Smooth muscle cell (in vitro differentiated cells): ENCODE results near the gene EEFSEC. TPM values are rescaled to one million over a fixed set of nuclear protein-coding genes. Genes with fewer than 3 reads are reported as not detected.

ENCODE experiments used
- DNase-seq: peaks from one replicate; lab custom pipeline; 2025; ENCODE audit not compliant: unreplicated experiment; lab: John Stamatoyannopoulos, UW
- H2AFZ ChIP-seq: fragments of 200-600 bp; sonication (generic); 2 replicates; pipeline ENCODE4 v1.6.0; 2016; ENCODE audit warnings: antibody characterized with exemption, low read depth, mild to moderate bottlenecking
- H3F3A ChIP-seq: fragments of 200-600 bp; sonication (generic); 2 replicates; pipeline ENCODE4 v1.6.0; 2017; ENCODE audit warnings: antibody characterized with exemption, low read depth
- H3K27ac ChIP-seq: fragments of 200-600 bp; sonication (generic); 2 replicates; pipeline ENCODE4 v1.5.1; 2016; ENCODE audit warnings: low read depth, mild to moderate bottlenecking
- H3K27me3 ChIP-seq: fragments of 200-600 bp; sonication (generic); 2 replicates; pipeline ENCODE4 v1.6.1; 2016; ENCODE audit warnings: low read depth, mild to moderate bottlenecking
- H3K36me3 ChIP-seq: fragments of 200-600 bp; sonication (generic); 2 replicates; pipeline ENCODE4 v1.5.1; 2016; ENCODE audit warnings: low read depth
- H3K4me1 ChIP-seq: fragments of 200-600 bp; sonication (generic); 2 replicates; pipeline ENCODE4 v1.5.1; 2016; ENCODE audit warnings: low read depth
- H3K4me2 ChIP-seq: fragments of 200-600 bp; sonication (generic); 2 replicates; pipeline ENCODE4 v1.6.0; 2016; ENCODE audit warnings: mild to moderate bottlenecking
- H3K4me3 ChIP-seq: fragments of 200-600 bp; sonication (generic); 2 replicates; pipeline ENCODE4 v1.5.1; 2016; ENCODE audit warnings: mild to moderate bottlenecking
- H3K79me2 ChIP-seq: fragments of 200-600 bp; sonication (generic); 2 replicates; pipeline ENCODE4 v1.6.0; 2016; ENCODE audit warnings: low read depth, mild to moderate bottlenecking
- H3K9ac ChIP-seq: fragments of 200-600 bp; sonication (generic); 2 replicates; pipeline ENCODE4 v1.6.0; 2016; ENCODE audit warnings: low read depth
- H3K9me3 ChIP-seq: fragments of 200-600 bp; sonication (generic); replicated peaks from 2 replicates; pipeline ENCODE4 v1.5.1; 2016; ENCODE audit warnings: low read depth
- H4K20me1 ChIP-seq: fragments of 200-600 bp; sonication (generic); 2 replicates; pipeline ENCODE4 v1.6.0; 2016; ENCODE audit warnings: low read depth
- WGBS: methylation state at CpG from one replicate; pipeline ENCODE4 v1.1.7; 2016; ENCODE audit warnings: low lambda C conversion rate; 5-methylcytosine and 5-hydroxymethylcytosine counted together
- polyA plus RNA-seq: library from polyadenylated mRNA; unstranded; fragments of >200 nt; fragmentation: Nextera tagmentation; extraction: Ambion mirVana; gene quantifications from 2 replicates; pipeline ENCODE4 v1.2.1, GENCODE V29; 2016
- total RNA-seq: library from RNA; depleted of rRNA; stranded (reverse); fragments of >200 nt; gene quantifications from 2 replicates; pipeline ENCODE4 v1.2.3, GENCODE V29; 2014
- TF ChIP-seq, protein P1 (sequence below): fragments of 200-600 bp; sonication (generic); IDR thresholded peaks from 2 replicates; pipeline ENCODE4 v1.5.1; 2017; ENCODE audit warnings: borderline replicate concordance, mild to moderate bottlenecking, antibody characterized with exemption; ENCODE audit not compliant: insufficient read depth, poor library complexity, severe bottlenecking

The EEFSEC gene
- total and polyA plus RNA-seq, 2 experiments from 2014 or later, result 12.4 to 17.1 TPM

DNA sequence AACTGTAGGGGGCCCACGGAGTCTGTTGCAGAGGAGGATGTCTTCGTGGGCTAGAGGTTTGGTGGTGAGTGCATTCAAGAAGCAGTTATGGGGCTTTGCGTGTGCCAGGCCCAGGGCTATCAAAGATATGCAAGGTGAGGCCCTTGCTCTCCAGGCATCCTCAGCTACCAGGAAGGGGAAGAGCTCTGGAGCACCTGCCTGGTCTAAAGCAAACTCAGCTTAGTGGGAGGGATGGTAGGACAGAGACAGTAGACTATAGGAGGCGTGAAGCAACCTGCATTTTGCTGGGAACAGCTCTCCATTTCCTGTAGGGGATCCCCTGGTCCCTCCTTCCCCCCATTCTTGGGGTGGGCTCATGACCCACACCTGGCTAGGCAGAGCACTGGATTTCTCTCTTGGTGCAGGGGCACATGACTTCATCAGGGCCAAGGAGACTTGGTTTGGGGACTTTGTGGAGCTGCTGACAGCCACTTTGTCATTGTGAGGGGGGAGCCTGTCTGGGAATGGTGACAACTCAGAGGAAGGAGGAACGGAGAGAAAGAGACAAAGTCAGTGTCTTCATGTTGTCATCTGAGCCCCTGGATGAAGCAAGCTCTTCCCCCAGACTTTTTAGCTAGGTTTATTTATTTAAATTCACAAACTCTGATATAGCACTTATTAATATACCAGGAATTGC lies 8.6 kb upstream of the EEFSEC start:
- H3K9ac ChIP-seq, result no peak overlapping the region
- WGBS, result 78% methylated on average over 5 of the region's 5 CpGs

DNA sequence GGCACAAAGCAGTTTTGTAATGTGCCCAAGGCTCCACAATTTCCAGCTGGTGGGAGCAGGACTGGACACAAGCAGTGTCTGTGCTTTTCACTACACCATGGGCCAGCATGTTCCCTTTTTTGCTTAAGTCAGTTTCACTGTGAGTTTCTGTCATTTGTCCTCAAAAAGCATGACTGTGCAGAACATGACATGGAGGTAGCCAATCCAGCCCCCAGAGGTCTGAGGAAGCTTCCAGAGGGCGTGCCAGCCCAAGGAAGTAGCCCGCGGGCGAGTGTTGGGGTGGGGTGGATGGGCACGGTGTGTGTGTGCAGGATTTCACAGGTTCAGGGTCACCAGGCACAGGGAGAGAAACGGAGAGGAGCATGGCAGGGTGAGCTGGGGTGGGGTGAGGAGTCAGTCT lies 8.0 kb upstream of the EEFSEC start:
- no peak overlapping the region for H3K4me3 ChIP-seq
- TF ChIP-seq, protein P1, sequence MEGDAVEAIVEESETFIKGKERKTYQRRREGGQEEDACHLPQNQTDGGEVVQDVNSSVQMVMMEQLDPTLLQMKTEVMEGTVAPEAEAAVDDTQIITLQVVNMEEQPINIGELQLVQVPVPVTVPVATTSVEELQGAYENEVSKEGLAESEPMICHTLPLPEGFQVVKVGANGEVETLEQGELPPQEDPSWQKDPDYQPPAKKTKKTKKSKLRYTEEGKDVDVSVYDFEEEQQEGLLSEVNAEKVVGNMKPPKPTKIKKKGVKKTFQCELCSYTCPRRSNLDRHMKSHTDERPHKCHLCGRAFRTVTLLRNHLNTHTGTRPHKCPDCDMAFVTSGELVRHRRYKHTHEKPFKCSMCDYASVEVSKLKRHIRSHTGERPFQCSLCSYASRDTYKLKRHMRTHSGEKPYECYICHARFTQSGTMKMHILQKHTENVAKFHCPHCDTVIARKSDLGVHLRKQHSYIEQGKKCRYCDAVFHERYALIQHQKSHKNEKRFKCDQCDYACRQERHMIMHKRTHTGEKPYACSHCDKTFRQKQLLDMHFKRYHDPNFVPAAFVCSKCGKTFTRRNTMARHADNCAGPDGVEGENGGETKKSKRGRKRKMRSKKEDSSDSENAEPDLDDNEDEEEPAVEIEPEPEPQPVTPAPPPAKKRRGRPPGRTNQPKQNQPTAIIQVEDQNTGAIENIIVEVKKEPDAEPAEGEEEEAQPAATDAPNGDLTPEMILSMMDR, result no peak
- peaks cover 9% of the 10 kb centered on the region for H3K27me3 ChIP-seq
- H3K79me2 ChIP-seq, result no peaks in the 10 kb centered on the region
- H3K27ac ChIP-seq, result no peak overlapping the region
- H3K4me1 ChIP-seq, result no peaks in the 10 kb centered on the region
- no peaks in the 10 kb centered on the region for H3F3A ChIP-seq
- DNase-seq, result no peak
- no peaks in the 10 kb centered on the region for H3K36me3 ChIP-seq
- H3K9me3 ChIP-seq, result no peaks in the 10 kb centered on the region
- no peak overlapping the region for H2AFZ ChIP-seq
- no peak overlapping the region for H3K9ac ChIP-seq
- H4K20me1 ChIP-seq, result no peaks in the 10 kb centered on the region
- WGBS, result 91% methylated on average over 6 of the region's 6 CpGs
- H3K4me2 ChIP-seq, result no peak overlapping the region

More for the DNA sequence above, 8.6 kb upstream of the EEFSEC start:
- Histone ChIP-seq H3K36me3 (no peaks in the 10 kb centered on the region), H3K79me2 (no peaks in the 10 kb centered on the region), H2AFZ (no peak overlapping the region), H4K20me1 (no peaks in the 10 kb centered on the region), H3K4me3 (no peak overlapping the region), H3K27me3 (peaks cover 12% of the 10 kb centered on the region), H3K4me2 (no peak overlapping the region), H3K9me3 (no peaks in the 10 kb centered on the region), H3K27ac (no peak overlapping the region), H3F3A (no peaks in the 10 kb centered on the region), H3K4me1 (no peaks in the 10 kb centered on the region)
- DNase-seq, result no peak
- TF ChIP-seq, protein P1, result no peak

DNA sequence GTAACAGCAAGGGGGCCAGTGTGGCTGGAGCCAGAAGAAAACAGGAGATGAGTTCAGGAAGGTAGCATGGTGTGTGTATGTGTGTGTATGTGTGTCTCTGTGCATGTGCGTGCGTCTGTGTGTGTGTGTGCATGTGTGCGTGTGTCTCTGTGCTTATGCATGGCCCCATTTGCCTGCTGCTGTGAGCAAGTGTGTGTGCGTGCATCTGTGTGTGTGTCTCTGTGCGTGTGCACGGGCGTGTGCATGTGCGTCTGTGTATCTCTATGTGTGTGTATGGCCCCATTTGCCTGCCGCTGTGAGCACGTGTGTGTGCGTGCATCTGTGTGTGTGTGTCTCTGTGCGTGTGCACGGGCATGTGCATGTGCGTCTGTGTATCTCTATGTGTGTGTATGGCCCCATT lies 7.1 kb upstream of the EEFSEC start:
- no peak overlapping the region for H2AFZ ChIP-seq

More for the DNA sequence above, 7.1 kb upstream of the EEFSEC start:
- Histone ChIP-seq H3K36me3 (no peaks in the 10 kb centered on the region), H3K27ac (no peak overlapping the region), H3K79me2 (no peaks in the 10 kb centered on the region), H3K9ac (no peak overlapping the region), H4K20me1 (no peaks in the 10 kb centered on the region), H3K4me3 (no peak overlapping the region), H3F3A (no peaks in the 10 kb centered on the region), H3K4me2 (no peak overlapping the region), H3K4me1 (no peaks in the 10 kb centered on the region), H3K27me3 (peaks cover 2% of the 10 kb centered on the region), H3K9me3 (no peaks in the 10 kb centered on the region)
- DNase-seq, result no peak
- 96% methylated on average over 14 of the region's 14 CpGs for WGBS
- TF ChIP-seq, protein P1, result no peak
